ENCODE results near the gene LMCD1.
A peak's percentile ranks its signal among the peaks of the same experiment; 100 is the strongest.

Gene LMCD1

DNA sequence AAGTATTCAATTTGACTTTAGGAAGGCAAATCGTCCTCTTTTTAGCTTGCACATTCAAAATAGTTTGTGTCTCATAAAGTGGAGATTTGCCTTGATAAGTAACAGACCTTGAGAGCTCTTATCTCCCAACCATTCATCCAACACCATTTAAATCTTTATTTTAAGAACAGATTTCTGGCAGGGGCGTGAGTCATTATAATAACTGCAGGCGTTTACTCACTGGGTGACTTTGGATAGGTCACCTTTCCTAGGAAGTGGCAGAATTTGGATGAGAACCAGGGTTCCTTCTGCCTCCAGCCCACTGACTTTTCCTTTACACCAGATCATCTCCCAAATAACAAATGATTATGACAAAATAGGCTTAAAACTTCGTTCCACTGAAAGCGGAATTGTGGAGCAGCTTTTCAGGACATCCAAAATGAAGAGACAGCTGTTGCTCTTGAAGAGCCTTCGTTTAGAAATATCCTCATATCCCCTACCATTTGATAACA, 5.0 kb downstream of the LMCD1 start:
- no peak for DNase-seq

DNA sequence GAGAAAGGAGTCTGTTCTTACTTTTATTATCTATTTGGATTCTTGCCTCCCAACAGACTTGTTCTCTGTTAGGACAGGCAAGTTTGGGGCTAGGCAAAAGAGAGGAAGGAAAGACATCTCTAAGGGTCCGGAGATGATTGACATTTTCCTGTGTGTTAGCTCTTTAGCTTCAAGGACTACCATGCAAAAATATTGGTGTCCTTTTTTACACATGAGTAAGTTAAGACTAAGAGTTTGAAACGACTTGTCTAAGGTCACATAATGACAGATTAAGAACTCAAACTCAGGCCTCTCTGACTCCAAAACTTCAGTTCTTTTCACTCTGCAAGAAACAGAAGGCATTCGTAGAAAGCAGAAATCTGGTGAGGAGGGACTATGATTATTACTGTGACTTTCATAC, 5.9 kb downstream of the LMCD1 start:
- DNase-seq = no peak

DNA sequence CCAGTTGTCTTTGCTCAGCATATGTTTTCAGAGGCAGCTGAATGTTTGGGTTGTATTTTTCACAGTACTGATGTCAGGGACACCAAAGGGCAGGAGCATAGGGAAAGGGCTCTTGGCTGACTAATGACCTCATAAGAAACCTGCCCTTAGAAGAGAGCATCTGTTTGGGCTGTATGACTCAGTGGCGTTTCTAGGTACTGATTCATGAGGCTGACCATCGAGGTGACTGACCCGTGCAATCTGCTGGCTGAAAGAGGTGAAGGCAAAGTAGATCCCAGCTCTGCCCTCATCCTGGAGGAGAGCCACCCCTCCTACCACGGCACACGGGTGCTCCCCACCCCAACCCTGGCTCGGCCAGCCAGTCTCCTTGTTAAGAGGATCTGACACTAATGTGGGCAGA, 8.3 kb downstream of the LMCD1 start:
- DNase-seq = no peak

DNA sequence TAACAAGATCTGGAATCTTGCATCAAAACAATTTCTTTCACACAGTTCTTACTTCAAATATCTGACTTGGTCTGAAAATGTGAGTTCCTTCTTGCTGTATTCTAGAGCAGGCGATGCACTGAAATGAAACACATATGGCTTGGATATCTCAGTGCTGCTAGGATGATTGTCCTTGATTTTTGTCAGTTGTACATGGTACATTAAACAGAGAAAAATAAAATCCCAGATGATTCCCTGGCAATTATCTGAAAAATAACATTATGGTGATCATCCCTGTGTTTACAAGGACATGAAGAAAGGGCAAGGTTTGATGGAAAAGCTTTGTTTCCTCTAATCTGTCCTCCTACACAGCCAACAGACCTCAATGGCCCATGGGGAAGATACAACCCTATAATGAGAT, 10.6 kb downstream of the LMCD1 start:
- DNase-seq = no peak

DNA sequence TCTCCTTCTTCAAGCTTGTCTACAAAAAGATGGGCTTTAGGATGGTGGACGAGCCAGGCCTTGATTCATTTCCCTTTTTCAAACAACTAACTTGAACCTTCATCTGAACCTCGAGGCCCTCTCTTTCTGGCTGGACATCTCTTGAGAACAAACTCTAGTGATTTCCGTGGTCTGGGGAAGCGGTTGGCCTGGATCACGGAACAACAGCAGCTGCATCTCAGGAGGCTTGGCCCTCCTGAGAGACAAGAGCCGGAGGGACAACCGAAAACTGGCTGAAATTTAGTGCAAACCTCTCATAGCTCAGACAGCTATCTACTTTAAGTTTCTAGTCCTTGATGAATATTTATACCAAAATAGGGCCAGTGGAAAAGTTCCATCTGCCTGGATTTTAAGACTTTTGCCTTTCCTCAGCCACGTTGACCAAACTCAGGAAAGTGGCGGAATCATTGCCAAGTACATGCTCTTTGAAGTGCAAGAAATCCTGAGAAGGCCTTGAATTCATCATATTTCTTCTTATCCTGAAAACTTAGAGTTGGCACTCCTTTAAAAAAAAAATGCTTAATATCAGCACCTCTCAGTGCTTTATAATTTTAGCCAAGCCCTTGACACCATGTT, 14.5 kb downstream of the LMCD1 start:
- DNase-seq = no peak

DNA sequence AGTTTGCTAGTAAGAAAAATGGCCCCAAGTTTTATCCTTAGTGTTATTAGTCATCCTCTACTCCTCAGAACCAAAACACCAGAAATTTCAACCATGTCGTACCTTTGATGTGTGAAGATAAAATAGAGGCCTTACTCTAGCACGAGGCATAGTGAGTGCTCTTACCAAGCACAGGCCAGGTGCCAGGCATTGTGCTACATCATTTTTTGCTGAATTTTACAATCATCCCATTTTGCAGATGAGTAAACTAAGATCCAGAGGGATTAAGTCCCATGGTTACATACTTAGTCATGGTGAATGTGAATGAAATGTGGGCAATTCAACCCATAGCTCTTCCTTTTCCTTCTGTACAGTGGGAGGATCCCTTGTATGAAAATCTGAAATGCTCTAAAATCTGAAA, 15.2 kb downstream of the LMCD1 start:
- DNase-seq = no peak

DNA sequence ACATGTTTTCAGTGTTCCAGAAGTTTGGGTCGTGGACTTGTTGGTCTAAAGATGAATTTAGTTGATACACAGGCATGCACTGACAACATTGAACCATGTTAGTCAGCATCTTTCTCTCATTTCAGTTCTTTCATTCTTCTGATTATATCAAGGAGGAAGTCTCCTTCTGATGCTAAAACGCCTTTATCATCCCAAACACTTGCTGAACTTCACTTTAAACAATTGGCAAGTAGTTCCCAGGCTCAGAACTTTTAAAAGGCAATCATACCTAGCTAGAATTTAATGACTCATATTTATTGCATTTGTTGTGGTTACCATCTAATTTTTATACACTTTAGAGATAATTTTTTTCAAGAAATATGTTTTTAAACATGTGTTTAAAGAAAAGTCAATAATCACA, 15.9 kb downstream of the LMCD1 start:
- DNase-seq = no peak

DNA sequence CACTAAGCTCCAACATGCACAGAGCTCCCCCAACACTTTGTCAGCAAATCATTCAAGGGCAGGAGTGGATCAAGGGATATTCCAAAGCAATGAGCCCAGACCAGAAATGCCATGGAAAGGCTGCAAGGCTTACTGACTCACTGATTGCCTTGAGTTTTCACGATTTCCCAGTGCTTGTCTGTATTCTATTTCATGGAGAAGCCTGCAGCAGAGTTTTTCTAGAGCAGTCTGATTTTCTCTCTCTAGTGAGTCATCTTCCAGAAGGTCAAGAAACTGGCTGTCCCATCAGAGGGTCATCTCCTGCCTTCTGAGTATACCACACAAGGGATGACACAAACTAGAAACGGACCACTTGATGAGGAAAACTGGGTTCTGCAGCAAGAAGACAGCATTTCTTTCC, 16.5 kb downstream of the LMCD1 start:
- no peak for DNase-seq

DNA sequence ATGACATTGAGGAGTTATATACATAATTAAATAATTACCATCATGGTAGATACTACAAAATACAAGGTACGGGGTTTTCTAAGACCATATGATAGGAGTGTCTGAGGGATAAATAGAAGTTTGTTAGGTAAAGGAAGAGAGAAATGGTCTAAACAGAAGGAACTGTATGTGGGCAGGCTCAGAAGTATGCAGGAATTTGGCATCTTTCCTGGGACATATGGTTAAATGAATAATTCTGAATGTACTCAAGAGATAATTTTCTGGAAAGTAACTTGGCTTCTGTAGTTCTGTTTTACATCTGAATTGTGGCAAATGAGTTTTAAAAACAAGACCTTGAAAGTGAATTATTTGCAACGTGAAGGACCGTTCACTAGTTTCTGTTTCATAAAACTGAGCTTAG, 17.5 kb downstream of the LMCD1 start:
- no peak for DNase-seq

DNA sequence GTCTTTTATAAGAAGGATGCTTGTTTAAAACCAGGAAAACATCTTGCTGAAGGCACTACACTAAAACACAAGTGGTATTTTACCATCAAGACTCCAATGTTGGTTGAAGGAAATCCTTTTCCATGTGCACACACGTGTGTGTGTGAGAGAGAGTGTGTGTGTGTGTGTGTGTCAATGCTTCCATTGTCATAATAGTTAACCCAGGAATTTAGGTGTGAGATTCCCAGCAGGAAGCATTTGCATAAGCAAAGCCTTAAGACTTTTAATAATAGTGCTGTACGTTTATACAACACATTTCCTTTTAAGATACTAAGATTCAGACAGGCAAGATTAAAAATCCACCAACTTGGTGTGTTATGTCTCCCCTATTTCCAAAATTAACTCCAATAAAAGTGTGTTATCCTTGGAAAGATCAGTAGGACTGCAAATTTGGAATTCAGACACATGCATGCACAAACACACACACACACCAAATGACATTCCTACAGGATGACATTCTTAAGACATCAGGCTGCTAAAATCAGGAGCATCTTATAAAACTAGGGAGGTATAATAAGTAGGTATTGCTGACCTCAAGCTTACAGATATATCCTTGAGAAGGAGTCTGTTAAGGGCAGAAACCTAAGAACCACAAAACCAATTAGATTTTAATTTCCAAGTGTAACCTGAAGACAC, 18.3 kb downstream of the LMCD1 start:
- no peak for DNase-seq

DNA sequence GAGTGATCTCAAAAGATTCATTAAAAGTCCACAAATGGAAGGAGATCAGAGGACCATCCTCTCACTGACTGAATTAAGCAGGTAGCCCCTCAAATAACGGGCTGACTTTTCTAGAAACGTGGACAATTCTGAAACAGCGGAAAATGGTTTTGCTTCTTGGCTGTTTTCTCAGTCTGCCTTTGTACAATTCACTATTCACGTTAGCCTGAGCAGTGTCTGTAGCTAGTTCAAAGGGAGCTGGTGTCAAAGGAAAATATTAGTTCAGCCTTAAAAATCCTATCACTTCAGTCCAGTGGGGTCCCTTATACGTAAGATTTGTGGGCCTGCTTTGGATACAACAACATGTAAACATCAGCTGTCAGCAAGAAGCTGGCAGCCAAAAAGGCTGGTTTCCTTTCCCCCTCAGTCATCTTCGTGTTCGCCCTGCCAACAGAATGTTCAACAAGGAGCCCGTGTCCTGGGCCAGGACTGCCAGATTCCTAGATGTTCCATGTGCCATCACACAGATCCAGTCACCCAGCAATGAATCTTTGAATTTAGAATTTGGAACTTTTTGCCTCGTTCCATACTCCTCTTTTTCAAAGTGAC, 19.3 kb downstream of the LMCD1 start:
- no peak for DNase-seq

DNA sequence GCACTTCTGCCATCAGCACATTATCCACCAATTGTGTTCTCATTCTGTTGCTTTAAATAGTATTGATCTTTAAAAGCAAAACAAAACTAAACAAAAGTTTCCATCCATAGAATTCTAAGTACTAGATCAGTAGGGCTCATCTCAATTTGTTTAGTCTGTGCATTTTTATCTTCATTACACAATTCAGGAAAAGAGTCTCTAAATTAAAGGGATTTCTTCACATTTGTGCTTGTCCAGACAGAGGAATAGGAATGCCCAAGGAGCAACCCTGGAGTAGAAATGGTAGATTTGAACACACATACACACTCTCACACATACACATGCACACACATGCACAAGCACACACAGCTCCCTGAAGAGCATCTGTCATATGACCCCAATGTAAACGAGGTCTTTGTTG, 21.4 kb downstream of the LMCD1 start:
- no peak for DNase-seq

DNA sequence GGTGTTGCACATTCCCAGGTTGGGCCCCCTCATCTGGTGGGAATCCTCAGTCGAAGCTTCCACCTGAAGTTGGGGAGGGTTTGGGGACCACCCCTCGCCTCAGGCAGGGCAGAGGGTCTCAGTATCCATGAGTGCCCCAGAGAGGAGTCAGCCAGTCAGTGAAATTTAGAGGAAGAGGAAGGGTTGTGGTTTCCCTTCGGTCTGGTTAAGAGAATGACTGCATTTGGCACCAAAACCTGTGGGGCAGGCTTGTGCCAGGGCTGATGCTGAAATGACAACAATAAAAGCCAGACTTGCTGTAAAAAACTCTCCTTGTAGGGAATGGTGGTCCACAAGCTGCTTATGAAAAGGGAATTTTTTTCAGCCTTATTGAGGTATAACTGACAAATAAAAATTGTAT, 22.6 kb downstream of the LMCD1 start:
- DNase-seq = no peak

DNA sequence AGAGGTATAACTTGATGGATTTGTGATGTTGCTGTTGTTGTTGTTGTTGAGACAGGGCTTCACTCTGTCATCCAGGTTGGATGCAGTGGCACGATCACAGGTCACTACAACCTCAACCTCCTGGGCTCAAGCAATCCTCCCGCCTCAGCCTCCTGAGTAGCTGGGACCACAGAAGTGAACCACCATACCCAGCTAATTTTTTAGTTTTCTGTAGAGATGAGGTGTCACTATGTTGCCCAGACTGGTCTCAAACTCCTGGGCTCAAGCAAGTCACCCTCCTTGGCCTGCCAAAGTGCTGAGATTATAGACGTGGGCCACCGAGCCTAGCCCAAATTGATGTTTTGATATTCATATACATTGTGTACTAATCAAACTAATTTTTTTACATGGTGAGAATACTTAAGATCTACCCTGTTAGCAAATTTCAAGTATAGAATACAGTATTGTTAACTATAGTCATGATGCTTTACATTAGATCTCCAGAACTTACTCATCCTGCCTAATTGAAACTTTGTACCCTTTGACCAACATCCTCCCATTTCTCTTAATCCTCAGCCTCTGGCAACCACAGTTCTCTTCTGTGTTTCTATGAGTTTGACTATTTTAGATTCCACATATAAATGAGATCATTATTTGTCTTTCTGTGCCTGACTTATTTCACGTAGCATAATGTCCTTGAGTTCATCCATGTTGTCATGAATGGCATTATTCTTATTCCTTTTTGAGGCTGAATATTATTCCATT, 23.2 kb downstream of the LMCD1 start:
- DNase-seq = no peak

DNA sequence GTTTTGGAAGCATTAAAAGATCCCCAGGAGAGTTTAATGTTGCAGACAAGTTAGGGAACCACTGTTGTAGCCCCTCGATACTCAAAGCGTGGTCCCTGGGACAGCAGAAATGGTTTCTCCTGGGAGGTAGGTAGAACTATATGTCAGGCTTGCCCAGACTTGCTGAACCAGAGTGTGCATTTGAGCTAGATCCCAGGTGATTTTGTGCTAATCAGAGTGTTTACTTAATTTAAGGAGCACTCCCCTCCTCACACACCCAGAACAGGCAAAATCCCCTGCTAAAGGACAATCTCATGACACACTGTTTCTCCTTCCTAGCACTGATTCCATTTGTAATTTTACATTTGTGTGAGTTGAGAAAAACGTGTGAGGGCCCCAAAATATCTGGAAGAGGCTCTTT, 24.3 kb downstream of the LMCD1 start:
- DNase-seq = peak; percentile 1

DNA sequence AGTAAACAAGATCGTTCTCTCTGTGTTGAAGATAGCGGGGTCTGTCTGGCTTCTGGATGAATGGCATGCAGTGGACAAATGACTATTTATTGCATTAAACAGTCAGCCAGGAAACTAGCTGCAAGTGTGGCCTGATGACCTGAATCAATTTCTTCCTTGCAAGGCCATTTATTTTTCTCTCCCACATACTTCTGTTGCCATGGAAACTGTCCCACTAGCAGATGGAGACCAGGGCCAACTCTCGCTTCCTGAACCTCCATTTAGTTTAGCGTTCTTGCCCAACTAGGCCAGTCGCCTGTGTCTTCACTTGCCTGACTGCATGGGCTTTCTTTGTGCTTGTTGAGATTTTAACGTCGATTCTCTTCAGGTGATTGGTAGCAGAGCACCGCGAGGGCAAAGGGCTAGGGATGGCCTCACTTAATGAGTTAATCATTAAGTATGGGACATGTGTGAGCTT, 27.6 kb downstream of the LMCD1 start:
- no peak for DNase-seq

DNA sequence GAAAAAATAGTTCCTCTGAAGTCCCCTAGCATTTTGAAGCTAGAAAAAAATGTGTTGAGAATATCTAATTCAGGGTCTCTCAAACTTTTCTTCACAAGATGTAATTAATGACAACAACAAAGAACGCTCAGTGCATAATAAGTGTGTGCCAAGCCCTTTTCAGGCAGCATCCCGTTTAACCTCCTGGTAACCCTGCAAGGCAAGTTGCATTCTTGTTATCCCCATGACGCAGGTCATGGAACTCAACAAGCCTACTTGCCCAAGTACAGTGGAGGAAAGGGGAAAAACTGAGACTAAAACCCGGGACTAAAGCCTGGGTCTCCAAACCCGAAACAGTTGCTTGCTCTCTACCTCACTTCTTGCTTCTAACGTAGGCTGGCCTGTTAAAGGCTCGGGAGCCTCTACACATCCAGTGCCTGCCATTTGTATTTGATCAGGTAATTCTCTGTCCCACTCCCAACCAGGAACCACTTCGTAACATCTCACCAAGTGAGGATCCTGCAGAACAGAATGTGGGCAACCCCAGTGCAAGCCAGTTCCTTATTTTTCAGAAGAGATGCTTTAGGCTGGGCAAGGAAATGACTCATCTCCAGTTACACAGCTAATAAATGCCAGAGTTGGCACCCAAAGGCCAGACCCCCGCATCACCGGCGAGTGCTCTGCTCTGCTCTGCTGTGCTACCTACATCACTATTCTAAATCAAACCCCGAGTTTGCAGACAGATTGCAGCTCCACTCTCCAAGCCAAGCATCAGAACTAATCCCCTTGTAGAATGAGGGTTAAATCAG, 28.3 kb downstream of the LMCD1 start:
- DNase-seq = no peak

DNA sequence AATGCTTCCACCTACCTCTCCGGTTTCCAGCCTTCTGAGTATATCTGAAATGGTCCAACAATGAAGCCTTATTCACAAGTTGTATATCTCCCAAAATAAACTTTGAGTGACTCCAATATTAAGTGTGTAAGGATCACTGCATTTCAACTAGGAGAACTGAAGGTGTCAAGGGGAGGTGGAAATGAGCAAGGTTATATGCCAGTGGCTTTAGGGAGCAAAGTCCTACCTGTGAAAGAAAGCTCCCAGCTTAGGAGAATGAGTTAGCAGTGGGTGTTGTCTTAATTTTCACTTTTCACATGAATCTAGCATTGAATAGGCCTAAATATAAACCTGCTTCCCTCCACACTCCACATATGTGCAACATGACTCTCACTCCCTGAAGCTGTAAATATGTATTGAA, 29.0 kb downstream of the LMCD1 start:
- no peak for DNase-seq

DNA sequence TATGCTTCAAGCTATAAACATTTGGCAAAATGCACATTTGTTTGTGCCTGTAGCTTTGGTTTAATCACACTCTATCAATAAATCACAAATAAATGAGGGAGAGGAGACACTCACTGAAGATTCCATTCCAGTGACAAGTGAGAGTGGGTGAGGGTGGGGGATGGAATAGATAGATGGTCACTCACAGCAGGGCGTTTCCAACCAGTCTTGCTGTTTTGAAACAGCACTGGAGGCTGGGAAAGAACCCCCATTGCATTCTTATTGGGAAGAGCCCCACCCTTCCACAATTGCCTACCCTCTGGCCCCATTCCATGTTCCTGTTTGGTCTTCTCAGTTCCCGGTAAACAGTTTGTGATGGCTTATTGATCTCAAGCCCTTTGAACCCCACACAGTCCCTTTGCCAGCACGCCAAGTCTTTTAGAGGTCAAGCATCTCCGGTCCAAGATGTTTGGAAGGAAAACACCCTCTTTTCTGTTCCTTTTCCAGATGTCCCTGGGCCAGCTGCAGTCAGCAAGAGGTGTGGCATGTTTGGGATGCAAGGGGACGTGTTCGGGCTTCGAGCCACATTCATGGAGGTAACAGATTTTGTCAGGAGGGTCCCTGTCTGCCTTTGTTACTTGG, 30.7 kb downstream of the LMCD1 start:
- DNase-seq = no peak

DNA sequence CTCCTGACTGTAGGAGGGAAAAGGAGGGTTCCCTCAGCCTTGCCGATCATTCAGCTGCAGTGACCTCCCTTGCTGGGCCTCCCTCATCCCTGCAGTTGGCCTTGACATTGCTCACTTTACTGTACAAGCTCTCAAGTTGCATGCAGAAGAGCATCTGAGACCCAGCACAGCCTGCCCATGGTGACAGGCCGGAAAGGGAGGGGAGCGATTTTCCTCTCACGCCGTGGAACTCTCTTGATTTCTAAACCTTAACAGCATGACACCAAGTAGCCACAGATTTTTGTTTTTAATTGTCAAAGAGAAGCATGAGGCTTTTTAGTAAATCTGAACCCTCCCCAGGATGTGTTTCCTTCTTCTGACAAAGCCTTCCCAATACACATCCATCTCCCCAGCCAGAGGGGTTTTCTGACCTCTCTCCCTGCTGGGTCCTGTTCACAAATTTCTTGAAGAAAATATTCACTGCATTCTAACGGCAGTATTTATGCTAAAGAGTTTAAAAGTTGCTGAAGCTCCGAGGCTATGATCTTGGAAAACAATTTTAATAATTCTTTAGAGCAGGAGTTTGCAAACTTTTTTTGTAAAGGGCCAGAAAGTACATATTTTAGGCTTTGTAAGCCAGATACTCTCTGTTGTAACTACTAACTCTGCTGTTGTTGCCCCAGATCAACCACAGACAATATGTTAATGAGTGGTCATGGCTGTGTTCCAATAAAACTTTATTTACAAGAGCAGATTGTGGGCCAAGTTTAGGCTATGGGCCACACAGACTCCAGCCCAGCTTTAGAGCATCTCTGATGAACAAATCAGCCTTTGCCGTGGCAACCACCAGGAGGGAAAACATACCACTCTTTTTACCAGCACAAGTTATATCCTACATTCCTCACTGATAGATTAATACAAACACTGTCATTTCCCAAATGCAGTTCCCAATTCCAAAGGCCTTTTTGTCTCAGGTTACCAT, 34.8 kb downstream of the LMCD1 start:
- no peak for DNase-seq

DNA sequence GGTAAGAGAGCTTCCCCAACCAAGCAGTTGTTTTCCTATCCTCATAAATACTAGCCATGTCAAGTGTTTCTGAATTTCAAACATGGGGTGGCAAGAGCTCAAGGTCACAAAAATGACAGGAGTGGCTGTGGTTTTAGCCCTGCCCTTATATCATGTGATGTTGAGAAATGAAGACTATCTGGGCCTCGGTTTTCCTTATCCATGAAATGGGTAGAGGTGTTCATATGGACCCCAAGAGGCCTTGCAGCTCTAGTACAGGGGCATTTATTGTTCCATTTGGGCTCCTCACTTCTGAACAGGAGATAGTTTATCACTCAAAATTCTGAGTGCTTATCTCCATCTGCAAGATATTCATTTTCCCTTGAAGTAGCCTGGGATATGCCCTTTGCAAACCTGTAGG, 35.8 kb downstream of the LMCD1 start:
- DNase-seq = no peak

Data from NCI-H1436 treated with DMSO at 0.1 percent for 48 hours (cell line).